K562 (cell line): Measurements from ENCODE around the gene KTN1.

Source experiments
- ARID2 ChIP-seq: fragments of 450-650 bp; IDR thresholded peaks from 2 replicates; pipeline ENCODE4 v1.6.1; 2017; ENCODE audit warnings: antibody characterized with exemption, mild to moderate bottlenecking
- ARNT ChIP-seq, 2 experiments: fragments of 450-650 bp; IDR thresholded peaks; 2 replicates each; pipeline ENCODE4 v1.6.1; 2016; ENCODE audit warnings: mild to moderate bottlenecking in 1 of 2
- ATF3 ChIP-seq, 2 experiments: fragments of 450-650 bp in 1 of 2; sonication (generic) in 1 of 2; formaldehyde crosslinking in 1 of 2; IDR thresholded peaks in 1 of 2; conservative IDR thresholded peaks in 1 of 2; 2 replicates each; pipeline versions ENCODE4 v1.6.1 to v1.8.1; 2016 to 2023; ENCODE audit warnings: mild to moderate bottlenecking in 2 of 2, moderate library complexity in 2 of 2, inconsistent platforms in 1 of 2, missing genetic modification reagents in 1 of 2
- CTCF ChIP-seq, 3 experiments: IDR thresholded peaks in 2 of 3; conservative IDR thresholded peaks in 1 of 3; 2 replicates each; pipeline ENCODE4 v1.5.1; 2011 to 2012; ENCODE audit warnings: low read length in 3 of 3, mild to moderate bottlenecking in 3 of 3, control low read depth in 2 of 3, improper control_type of control experiment in 1 of 3, inconsistent platforms in 1 of 3, low read depth in 1 of 3, mixed read lengths in 1 of 3, moderate library complexity in 1 of 3; ENCODE audit not compliant: insufficient read depth in 2 of 3
- MEIS2 ChIP-seq: fragments of 450-650 bp; IDR thresholded peaks from 2 replicates; pipeline ENCODE4 v1.6.1; 2014; ENCODE audit warnings: mild to moderate bottlenecking; ENCODE audit not compliant: partially characterized antibody
- MTA3 ChIP-seq: fragments of 450-650 bp; formaldehyde crosslinking; IDR thresholded peaks from 2 replicates; pipeline ENCODE4 v1.6.1; 2017; ENCODE audit warnings: mild to moderate bottlenecking, borderline replicate concordance
- NRF1 ChIP-seq, 2 experiments: fragments of 450-650 bp; IDR thresholded peaks in 1 of 2; conservative IDR thresholded peaks in 1 of 2; 2 replicates each; pipeline ENCODE4 v1.6.1; 2014; ENCODE audit warnings: mild to moderate bottlenecking in 2 of 2
- SIN3A ChIP-seq, 2 experiments: fragments of 150-350 bp in 1 of 2; IDR thresholded peaks; 2 replicates each; pipeline ENCODE4 v1.6.1; 2011 to 2016; ENCODE audit warnings: borderline replicate concordance in 2 of 2, low read depth in 2 of 2, low read length in 2 of 2, mild to moderate bottlenecking in 2 of 2, moderate library complexity in 2 of 2; ENCODE audit not compliant: control insufficient read depth in 1 of 2

- TF ChIP-seq SIN3A (IDR thresholded peaks at IDR 0.05; ENCODE audit: borderline replicate concordance in 2 of 2, control insufficient read depth in 1 of 2, low read depth in 2 of 2, low read length in 2 of 2) = no peak
- no peak for TF ChIP-seq NRF1 (conservative IDR thresholded peaks at IDR 0.05 in 1 of 2, IDR thresholded peaks at IDR 0.05 in 1 of 2)
- no peak for TF ChIP-seq CTCF (IDR thresholded peaks at IDR 0.05 in 2 of 3, conservative IDR thresholded peaks at IDR 0.05 in 1 of 3; ENCODE audit: insufficient read depth in 2 of 3, low read depth in 1 of 3, low read length in 3 of 3)
- TF ChIP-seq ARID2 = no peak
- TF ChIP-seq ATF3 (IDR thresholded peaks at IDR 0.05) = no peak
- TF ChIP-seq ATF3 (CRISPR knock-in tag; conservative IDR thresholded peaks at IDR 0.05) = no peak
- no peak for TF ChIP-seq MTA3
- no peak for TF ChIP-seq MEIS2
- TF ChIP-seq ARNT (IDR thresholded peaks at IDR 0.05) = no peak
Observed at GRCh38 chr14:55568618-55569017, 11.4 kb upstream of the KTN1 start.
